ENCODE results near the gene SORL1-AS1.
"Not testable (repeated sequence)": the region's sequence is repeated elsewhere in the genome, so short reads cannot be mapped to it uniquely, and the experiment has no call there.

SORL1-AS1 gene

DNA sequence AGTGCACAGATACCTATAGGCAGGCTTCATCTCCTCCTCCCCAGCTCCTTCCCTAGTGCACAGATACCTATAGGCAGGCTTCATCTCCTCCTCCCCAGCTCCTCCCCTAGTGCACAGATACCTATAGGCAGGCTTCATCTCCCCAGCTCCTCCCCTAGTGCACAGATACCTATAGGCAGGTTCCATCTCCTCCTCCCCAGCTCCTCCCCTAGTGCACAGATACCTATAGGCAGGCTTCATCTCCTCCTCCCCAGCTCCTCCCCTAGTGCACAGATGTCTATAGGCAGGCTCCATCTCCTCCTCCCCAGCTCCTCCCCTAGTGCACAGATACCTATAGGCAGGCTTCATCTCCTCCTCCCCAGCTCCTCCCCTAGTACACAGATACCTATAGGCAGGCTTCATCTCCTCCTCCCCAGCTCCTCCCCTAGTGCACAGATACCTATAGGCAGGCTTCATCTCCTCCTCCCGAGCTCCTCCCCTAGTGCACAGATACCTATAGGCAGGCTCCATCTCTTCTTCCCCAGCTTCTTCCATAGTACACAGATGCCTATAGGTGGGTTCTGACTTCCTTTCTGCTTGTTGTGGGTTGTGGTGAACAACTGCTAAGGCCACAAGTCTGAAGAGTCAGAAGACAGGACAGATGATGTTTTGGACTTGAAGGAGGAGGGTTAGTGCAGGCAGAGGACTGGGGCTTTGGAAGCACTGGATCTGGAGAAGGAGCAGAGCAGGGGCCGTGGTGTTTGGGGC lies 28.9 kb upstream of the SORL1-AS1 start:
- POLR2A ChIA-PET (ENCODE audit: unreplicated experiment); dilution Hi-C loops (cut with HindIII; ENCODE audit: low sequenced_read_pairs, unreplicated experiment); H3K4me3 ChIP-seq (ENCODE audit: insufficient read depth, low read depth, low read length); H3K23ac ChIP-seq (ENCODE audit: low read depth, low read length); H3K79me1 ChIP-seq (ENCODE audit: low read depth in 1 of 2, low read length in 2 of 2); H2BK15ac ChIP-seq (ENCODE audit: low read depth, low read length); ATAC-seq (ENCODE audit: low read depth); H4K5ac ChIP-seq (ENCODE audit: low read depth, low read length); H3K9me1 ChIP-seq (ENCODE audit: insufficient read depth, low read length); intact Hi-C loops (cut with micrococcal nuclease); BruUV-seq (replicated peaks); in situ Hi-C loops (cut with MboI; ENCODE audit: low sequenced_read_pairs); H4K91ac ChIP-seq (ENCODE audit: insufficient read depth, low read depth, low read length); H2BK5ac ChIP-seq (ENCODE audit: low read depth, low read length, poor library complexity, severe bottlenecking); H2BK120ac ChIP-seq (ENCODE audit: low read depth, low read length); H3K9me3 ChIP-seq (ENCODE audit: control insufficient read depth, insufficient read depth, low read length); H4K20me1 ChIP-seq (ENCODE audit: insufficient read depth, low read length); H3K56ac ChIP-seq (ENCODE audit: extremely low read depth, insufficient read depth, low read length); H3K4me2 ChIP-seq (ENCODE audit: low read depth, low read length); DNase-seq; H4K8ac ChIP-seq (ENCODE audit: low read depth in 2 of 2, low read length in 2 of 2); H3K36me3 ChIP-seq (ENCODE audit: control insufficient read depth, insufficient read depth, low read length); H3K14ac ChIP-seq (replicated peaks; ENCODE audit: low read depth, low read length); H3K27ac ChIP-seq (ENCODE audit: insufficient read depth, low read length); H2AK5ac ChIP-seq (ENCODE audit: low read depth, low read length); H3K27me3 ChIP-seq (ENCODE audit: control insufficient read depth, insufficient read depth, low read length); CTCF ChIA-PET; H3K4me1 ChIP-seq (ENCODE audit: control insufficient read depth, insufficient read depth, low read length); H3K4ac ChIP-seq (ENCODE audit: low read depth, low read length); H3K9ac ChIP-seq (ENCODE audit: low read depth, low read length); H3K18ac ChIP-seq (ENCODE audit: low read depth, low read length); H2AFZ ChIP-seq (replicated peaks; ENCODE audit: low read length, poor library complexity): not testable (repeated sequence)
- 33% methylated on average over 1 of the region's 2 CpGs; no CpG with 5 or more reads in 1 of the 2 experiments for WGBS, 2 experiments (ENCODE audit: extremely low coverage in 2 of 2, insufficient read length in 1 of 2)
- Histone ChIP-seq H2AK9ac (replicated peaks; ENCODE audit: low read depth, low read length, poor library complexity) (peak overlapping the region; percentile 37), H2BK20ac (ENCODE audit: low read depth, low read length) (0 out of 2 replicates have a peak overlapping the region, but pooled peaks have one; percentile 7)

Data from IMR-90 (cell line).